T-helper 9 cell (primary cell): ENCODE results near the gene ITGB5.
"Not testable (repeated sequence)": the region's sequence is repeated elsewhere in the genome, so short reads cannot be mapped to it uniquely, and the experiment has no call there.

Experiments
- DNase-seq: peaks from one replicate; pipeline ENCODE4 v3.0.0-alpha.2; 2020

The ITGB5 gene

GRCh38 chr3:124786511-124787241 lies 100.5 kb downstream of the ITGB5 start:
- DNase-seq: no peak

- DNase-seq: no peak
These were observed 101.2 kb downstream of the ITGB5 start for GRCh38 chr3:124785973-124786372.

GRCh38 chr3:124784686-124785382 lies 102.3 kb downstream of the ITGB5 start:
- DNase-seq: no peak

GRCh38 chr3:124783696-124784095 lies 103.5 kb downstream of the ITGB5 start:
- DNase-seq: no peak

GRCh38 chr3:124782377-124782712 lies 104.8 kb downstream of the ITGB5 start:
- not testable (repeated sequence) for DNase-seq

- no peak for DNase-seq
These were observed 105.4 kb downstream of the ITGB5 start for GRCh38 chr3:124781476-124782376.

- DNase-seq: no peak
These were observed 106.2 kb downstream of the ITGB5 start for GRCh38 chr3:124780761-124781475.

GRCh38 chr3:124780356-124780755 lies 106.8 kb downstream of the ITGB5 start:
- DNase-seq: no peak

- DNase-seq: no peak
These were observed 107.4 kb downstream of the ITGB5 start for GRCh38 chr3:124779751-124780191.

GRCh38 chr3:124779116-124779515 lies 108.0 kb downstream of the ITGB5 start:
- no peak for DNase-seq

GRCh38 chr3:124777762-124778470 lies 109.2 kb downstream of the ITGB5 start:
- DNase-seq: no peak

- DNase-seq: no peak
These were observed 110.3 kb downstream of the ITGB5 start for GRCh38 chr3:124776856-124777255.

GRCh38 chr3:124775877-124776276 lies 111.3 kb downstream of the ITGB5 start:
- DNase-seq: no peak

GRCh38 chr3:124774841-124775402 lies 112.2 kb downstream of the ITGB5 start:
- DNase-seq: no peak

- DNase-seq: no peak
These were observed 112.8 kb downstream of the ITGB5 start for GRCh38 chr3:124774327-124774718.

- DNase-seq: no peak
These were observed 113.5 kb downstream of the ITGB5 start for GRCh38 chr3:124773351-124774326.

- DNase-seq: no peak
These were observed 114.9 kb downstream of the ITGB5 start for GRCh38 chr3:124772081-124772831.

GRCh38 chr3:124771083-124771445 lies 116.1 kb downstream of the ITGB5 start:
- DNase-seq: no peak

- DNase-seq: no peak
These were observed 116.7 kb downstream of the ITGB5 start for GRCh38 chr3:124770336-124771082.
